HFFc6 (cell line): Measurements from ENCODE around the gene TENM3. TPM values are rescaled to one million over a fixed set of nuclear protein-coding genes. Genes with fewer than 3 reads are reported as not detected.

Experiments used
- DNase-seq: peaks from one replicate; pipeline ENCODE4 v3.0.0-alpha.2; 2018
- H3K27ac Mint-ChIP-seq: 2 replicates; pipeline ENCODE4 v1.8.0; 2020; ENCODE audit warnings: mild to moderate bottlenecking, mixed read lengths
- H3K27me3 Mint-ChIP-seq: 2 replicates; pipeline ENCODE4 v1.8.0; 2021; ENCODE audit warnings: mild to moderate bottlenecking, moderate library complexity, mixed read lengths; ENCODE audit not compliant: insufficient read depth
- H3K36me3 Mint-ChIP-seq: 2 replicates; pipeline ENCODE4 v1.8.0; 2021; ENCODE audit warnings: low read depth, mixed read lengths
- H3K4me1 Mint-ChIP-seq: 2 replicates; pipeline ENCODE4 v1.8.0; 2020; ENCODE audit warnings: low read depth, mixed read lengths
- H3K4me3 Mint-ChIP-seq: 2 replicates; pipeline ENCODE4 v1.8.0; 2020; ENCODE audit warnings: mild to moderate bottlenecking, moderate library complexity, mixed read lengths
- H3K9me3 Mint-ChIP-seq: 2 replicates; pipeline ENCODE4 v1.8.0; 2020; ENCODE audit warnings: mild to moderate bottlenecking, mixed read lengths
- total RNA-seq, 6 experiments: library from RNA; stranded (reverse); fragmentation: NEBNext Ultra II Directional; extraction: Animal tissue kit (Norgen Biotek cat#: 25700); gene quantifications; 2 replicates in 1 of 6; 3 replicates in 5 of 6; pipeline ENCODE4 v1.2.3, GENCODE V29; 2021
- TF ChIP-seq, protein P1 (sequence below): fragments of 200-600 bp; sonication (generic); IDR thresholded peaks from 2 replicates; pipeline ENCODE4 v1.5.0; 2021; ENCODE audit warnings: antibody characterized with exemption, mild to moderate bottlenecking

The TENM3 gene
- total RNA-seq, 6 experiments from 2014 or later, result 31.1 to 52.1 (median 42.0) TPM

DNA sequence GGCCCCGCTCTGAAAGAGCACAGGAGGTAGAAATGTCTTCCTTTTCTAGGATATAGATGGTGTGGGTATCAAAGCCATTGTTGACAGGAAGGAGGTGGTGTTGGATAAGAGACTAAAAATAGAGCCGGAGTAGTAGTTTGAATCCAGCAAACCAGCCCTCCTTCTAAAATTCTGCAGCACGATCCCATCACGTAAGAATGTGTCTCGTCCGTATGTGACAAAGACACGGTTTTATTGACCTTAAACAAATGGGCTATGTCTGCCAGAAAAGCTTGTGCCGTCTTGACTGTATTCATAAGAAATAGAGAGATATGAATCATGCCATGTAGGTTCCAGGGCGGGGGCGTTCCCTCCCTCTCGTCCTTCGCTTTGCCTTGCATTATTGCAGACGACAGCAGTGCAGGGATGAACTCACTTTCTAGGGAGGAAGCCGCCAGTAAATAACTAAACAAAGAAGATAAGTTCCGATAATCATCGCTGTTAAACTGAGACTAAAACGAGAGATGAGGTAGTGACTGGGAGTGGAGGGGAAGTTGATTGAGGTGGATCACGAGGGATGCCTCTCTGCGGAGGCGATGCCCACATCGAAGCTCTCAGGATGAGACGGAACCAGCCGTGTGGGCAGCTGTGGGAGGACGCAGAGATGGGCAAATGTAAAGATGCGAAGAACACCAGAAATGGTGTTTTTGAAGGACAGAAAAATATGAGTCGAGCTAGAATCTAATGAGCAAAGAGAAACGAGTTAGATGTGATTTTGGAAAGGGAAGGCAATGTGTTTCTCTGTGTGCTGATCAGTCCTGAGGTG lies 3.4 kb downstream of the TENM3 start:
- DNase-seq, result no peak
- Mint-ChIP-seq H3K9me3 (no peaks in the 10 kb centered on the region), H3K36me3 (peaks cover 16% of the 10 kb centered on the region), H3K4me1 (peaks cover 34% of the 10 kb centered on the region), H3K27me3 (no peaks in the 10 kb centered on the region; the same call in 1 of the 2 replicates), H3K27ac (no peak overlapping the region), H3K4me3 (no peak overlapping the region)
- TF ChIP-seq, protein P1, sequence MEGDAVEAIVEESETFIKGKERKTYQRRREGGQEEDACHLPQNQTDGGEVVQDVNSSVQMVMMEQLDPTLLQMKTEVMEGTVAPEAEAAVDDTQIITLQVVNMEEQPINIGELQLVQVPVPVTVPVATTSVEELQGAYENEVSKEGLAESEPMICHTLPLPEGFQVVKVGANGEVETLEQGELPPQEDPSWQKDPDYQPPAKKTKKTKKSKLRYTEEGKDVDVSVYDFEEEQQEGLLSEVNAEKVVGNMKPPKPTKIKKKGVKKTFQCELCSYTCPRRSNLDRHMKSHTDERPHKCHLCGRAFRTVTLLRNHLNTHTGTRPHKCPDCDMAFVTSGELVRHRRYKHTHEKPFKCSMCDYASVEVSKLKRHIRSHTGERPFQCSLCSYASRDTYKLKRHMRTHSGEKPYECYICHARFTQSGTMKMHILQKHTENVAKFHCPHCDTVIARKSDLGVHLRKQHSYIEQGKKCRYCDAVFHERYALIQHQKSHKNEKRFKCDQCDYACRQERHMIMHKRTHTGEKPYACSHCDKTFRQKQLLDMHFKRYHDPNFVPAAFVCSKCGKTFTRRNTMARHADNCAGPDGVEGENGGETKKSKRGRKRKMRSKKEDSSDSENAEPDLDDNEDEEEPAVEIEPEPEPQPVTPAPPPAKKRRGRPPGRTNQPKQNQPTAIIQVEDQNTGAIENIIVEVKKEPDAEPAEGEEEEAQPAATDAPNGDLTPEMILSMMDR, result no peak

DNA sequence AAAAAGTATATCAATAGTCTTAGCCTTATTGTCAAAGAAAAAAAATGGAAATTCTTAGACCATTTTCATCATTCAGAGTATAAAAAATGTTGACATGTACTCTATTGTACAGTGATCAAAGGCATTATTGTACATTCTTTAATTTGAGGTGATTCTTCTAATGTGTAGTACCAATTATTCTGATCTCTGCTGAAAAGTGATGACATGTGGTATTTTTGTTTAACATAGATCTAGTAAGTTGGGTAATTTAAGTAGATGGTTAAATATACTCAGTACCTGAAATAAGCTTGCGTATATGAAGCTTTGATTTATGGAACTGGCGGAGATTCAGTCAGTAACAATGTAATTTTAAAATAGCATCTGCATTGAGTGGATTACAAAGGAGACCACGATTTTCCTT lies 5.1 kb downstream of the TENM3 start:
- Mint-ChIP-seq H3K27ac (no peak overlapping the region), H3K4me3 (no peak overlapping the region), H3K9me3 (no peaks in the 10 kb centered on the region), H3K4me1 (peaks cover 18% of the 10 kb centered on the region), H3K36me3 (peaks cover 7% of the 10 kb centered on the region; the same call in 1 of the 2 replicates), H3K27me3 (no peaks in the 10 kb centered on the region; the same call in 1 of the 2 replicates)
- TF ChIP-seq, protein P1, result no peak
- DNase-seq, result no peak

DNA sequence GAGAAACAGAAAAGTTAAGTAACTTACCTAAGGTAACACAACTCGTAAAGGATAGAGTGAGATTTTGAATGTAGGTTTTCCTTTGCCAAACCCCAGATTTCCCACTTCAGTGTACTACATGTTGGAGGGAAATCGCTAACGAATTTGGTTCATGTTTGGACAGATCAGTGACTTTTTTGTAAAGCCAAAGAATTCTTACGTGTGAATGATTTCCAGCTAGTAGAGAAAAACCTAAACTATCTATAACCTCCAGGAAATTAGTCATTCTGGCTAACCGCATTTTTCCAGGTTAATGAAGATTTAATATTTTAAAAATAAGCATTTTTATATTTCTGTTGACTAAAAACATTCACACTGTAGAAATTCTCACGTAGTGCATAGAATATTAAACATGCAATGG lies 7.2 kb downstream of the TENM3 start:
- H3K27me3 Mint-ChIP-seq, result no peaks in the 10 kb centered on the region; the same call in 1 of the 2 replicates
- peaks cover 4% of the 10 kb centered on the region; the same call in 1 of the 2 replicates for H3K36me3 Mint-ChIP-seq
- H3K9me3 Mint-ChIP-seq, result no peaks in the 10 kb centered on the region
- TF ChIP-seq, protein P1, result no peak
- no peak for DNase-seq
- H3K4me1 Mint-ChIP-seq, result peaks cover 15% of the 10 kb centered on the region
- H3K4me3 Mint-ChIP-seq, result no peak overlapping the region
- no peak overlapping the region for H3K27ac Mint-ChIP-seq

DNA sequence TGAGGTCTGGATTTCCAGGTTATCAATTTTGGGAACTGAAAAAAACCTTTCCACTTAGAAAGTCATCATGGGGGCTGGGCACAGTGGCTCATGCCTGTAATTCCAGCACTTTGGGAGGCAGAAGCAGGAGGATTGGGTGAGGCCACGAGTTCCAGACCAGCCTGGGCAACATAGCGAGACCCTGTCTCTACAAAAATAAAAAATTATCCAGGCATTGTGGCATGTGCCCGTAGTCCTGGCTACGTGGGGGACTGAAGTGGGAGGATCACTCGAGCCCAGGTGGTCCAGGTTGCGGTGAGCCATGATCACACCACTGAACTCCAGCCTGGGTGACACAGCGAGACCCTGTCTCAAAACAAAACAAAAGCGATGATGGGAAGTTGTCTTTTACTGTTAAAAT lies 7.9 kb downstream of the TENM3 start:
- Mint-ChIP-seq H3K4me3 (no peak overlapping the region), H3K9me3 (no peaks in the 10 kb centered on the region), H3K27ac (no peak overlapping the region), H3K4me1 (peaks cover 18% of the 10 kb centered on the region), H3K36me3 (peaks cover 4% of the 10 kb centered on the region; the same call in 1 of the 2 replicates), H3K27me3 (no peaks in the 10 kb centered on the region; the same call in 1 of the 2 replicates)
- DNase-seq, result no peak
- TF ChIP-seq, protein P1, result no peak

DNA sequence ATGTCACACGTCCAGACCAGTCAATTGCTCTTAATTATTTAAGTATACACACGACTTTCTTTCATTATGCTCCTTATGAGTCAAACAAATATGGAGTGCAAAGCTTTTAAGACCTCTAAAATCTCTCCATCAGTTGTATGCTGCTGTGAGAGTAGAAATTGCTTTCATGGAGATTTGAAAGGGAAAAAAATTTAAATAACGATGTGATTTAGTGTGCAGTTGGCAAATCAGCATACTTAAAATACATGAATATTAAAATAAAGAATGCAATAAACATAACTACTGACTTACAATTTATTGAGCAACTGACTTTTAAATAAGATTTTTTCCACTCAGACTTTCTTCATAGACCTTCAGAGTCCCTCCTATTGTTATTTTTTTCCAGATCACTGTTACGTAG lies 9.0 kb downstream of the TENM3 start:
- peaks cover 4% of the 10 kb centered on the region; the same call in 1 of the 2 replicates for H3K36me3 Mint-ChIP-seq
- H3K9me3 Mint-ChIP-seq, result no peaks in the 10 kb centered on the region
- H3K4me3 Mint-ChIP-seq, result no peak overlapping the region
- TF ChIP-seq, protein P1, result no peak
- H3K27ac Mint-ChIP-seq, result no peak overlapping the region
- DNase-seq, result no peak
- peaks cover 16% of the 10 kb centered on the region for H3K4me1 Mint-ChIP-seq
- H3K27me3 Mint-ChIP-seq, result no peaks in the 10 kb centered on the region; the same call in 1 of the 2 replicates
